ENCODE results near the gene SLC25A53. TPM values are rescaled to one million over a fixed set of nuclear protein-coding genes. Genes with fewer than 3 reads are reported as not detected.
"Not testable (repeated sequence)": the region's sequence is repeated elsewhere in the genome, so short reads cannot be mapped to it uniquely, and the experiment has no call there.

The SLC25A53 gene
- total RNA-seq, 2 experiments from 2014 or later, result 5.2 to 5.8 TPM

GRCh38 chrX:104110491-104111240 lies 46.1 kb downstream of the SLC25A53 start:
- H3K9me3 Mint-ChIP-seq, DNase-seq, H3K27me3 Mint-ChIP-seq: not testable (repeated sequence)
- peak overlapping the region; percentile 72 for H3K27ac Mint-ChIP-seq
- peak overlapping the region; percentile 90 for H3K4me3 Mint-ChIP-seq
- peaks cover 30% of the 10 kb centered on the region for H3K4me1 Mint-ChIP-seq
- peaks cover 11% of the 10 kb centered on the region for H3K36me3 Mint-ChIP-seq

GRCh38 chrX:104108955-104109354 lies 47.9 kb downstream of the SLC25A53 start:
- DNase-seq, result no peak
- Mint-ChIP-seq H3K4me3 (no peak overlapping the region), H3K9me3 (no peaks in the 10 kb centered on the region), H3K27ac (no peak overlapping the region), H3K27me3 (no peaks in the 10 kb centered on the region), H3K4me1 (peaks cover 26% of the 10 kb centered on the region), H3K36me3 (peaks cover 11% of the 10 kb centered on the region)

- peaks cover 10% of the 10 kb centered on the region for H3K36me3 Mint-ChIP-seq
- H3K9me3 Mint-ChIP-seq, result no peaks in the 10 kb centered on the region
- DNase-seq, result no peak
- H3K4me3 Mint-ChIP-seq, result no peak overlapping the region
- H3K27me3 Mint-ChIP-seq, result no peaks in the 10 kb centered on the region
- peaks cover 22% of the 10 kb centered on the region for H3K4me1 Mint-ChIP-seq
- H3K27ac Mint-ChIP-seq, result no peak overlapping the region
These were observed 51.2 kb downstream of the SLC25A53 start for GRCh38 chrX:104105330-104106262.

GRCh38 chrX:104104676-104105075 lies 52.1 kb downstream of the SLC25A53 start:
- Mint-ChIP-seq H3K27me3 (no peaks in the 10 kb centered on the region), H3K4me3 (no peak overlapping the region), H3K4me1 (peaks cover 16% of the 10 kb centered on the region), H3K9me3 (no peaks in the 10 kb centered on the region), H3K27ac (no peak overlapping the region), H3K36me3 (peaks cover 4% of the 10 kb centered on the region)
- DNase-seq, result no peak

- H3K9me3 Mint-ChIP-seq, result no peaks in the 10 kb centered on the region
- no peak overlapping the region for H3K4me3 Mint-ChIP-seq
- no peaks in the 10 kb centered on the region for H3K27me3 Mint-ChIP-seq
- DNase-seq, result no peak
- no peak overlapping the region for H3K27ac Mint-ChIP-seq
- H3K36me3 Mint-ChIP-seq, result no peaks in the 10 kb centered on the region
- H3K4me1 Mint-ChIP-seq, result peaks cover 6% of the 10 kb centered on the region
These were observed 57.9 kb downstream of the SLC25A53 start for GRCh38 chrX:104098919-104099318.

GRCh38 chrX:104098151-104098808 lies 58.5 kb downstream of the SLC25A53 start:
- Mint-ChIP-seq H3K9me3 (no peaks in the 10 kb centered on the region), H3K36me3 (no peaks in the 10 kb centered on the region), H3K27ac (no peak overlapping the region), H3K4me3 (no peak overlapping the region), H3K27me3 (no peaks in the 10 kb centered on the region), H3K4me1 (peaks cover 6% of the 10 kb centered on the region)
- peak; percentile 31 for DNase-seq

GRCh38 chrX:104085919-104086318 lies 70.9 kb downstream of the SLC25A53 start:
- peaks cover 8% of the 10 kb centered on the region for H3K27me3 Mint-ChIP-seq
- no peaks in the 10 kb centered on the region for H3K4me1 Mint-ChIP-seq
- no peak overlapping the region for H3K27ac Mint-ChIP-seq
- no peaks in the 10 kb centered on the region for H3K36me3 Mint-ChIP-seq
- H3K9me3 Mint-ChIP-seq, result no peaks in the 10 kb centered on the region
- DNase-seq, result no peak
- no peak overlapping the region for H3K4me3 Mint-ChIP-seq

- H3K27me3 Mint-ChIP-seq, result peaks cover 8% of the 10 kb centered on the region
- H3K27ac Mint-ChIP-seq, result no peak overlapping the region
- no peaks in the 10 kb centered on the region for H3K36me3 Mint-ChIP-seq
- H3K4me3 Mint-ChIP-seq, result no peak overlapping the region
- H3K4me1 Mint-ChIP-seq, result no peaks in the 10 kb centered on the region
- no peaks in the 10 kb centered on the region for H3K9me3 Mint-ChIP-seq
- DNase-seq, result no peak
These were observed 71.3 kb downstream of the SLC25A53 start for GRCh38 chrX:104085477-104085876.

GRCh38 chrX:104084534-104085277 lies 72.1 kb downstream of the SLC25A53 start:
- Mint-ChIP-seq H3K4me3 (no peak overlapping the region), H3K27ac (no peak overlapping the region), H3K27me3 (peaks cover 8% of the 10 kb centered on the region), H3K4me1 (no peaks in the 10 kb centered on the region), H3K36me3 (no peaks in the 10 kb centered on the region), H3K9me3 (no peaks in the 10 kb centered on the region)
- no peak for DNase-seq

GRCh38 chrX:104084063-104084462 lies 72.7 kb downstream of the SLC25A53 start:
- DNase-seq, result no peak
- H3K36me3 Mint-ChIP-seq, result no peaks in the 10 kb centered on the region
- H3K9me3 Mint-ChIP-seq, result no peaks in the 10 kb centered on the region
- no peak overlapping the region for H3K4me3 Mint-ChIP-seq
- H3K27me3 Mint-ChIP-seq, result peaks cover 8% of the 10 kb centered on the region
- no peak overlapping the region for H3K27ac Mint-ChIP-seq
- H3K4me1 Mint-ChIP-seq, result no peaks in the 10 kb centered on the region

- H3K4me3 Mint-ChIP-seq, H3K4me1 Mint-ChIP-seq, H3K36me3 Mint-ChIP-seq, DNase-seq, H3K27me3 Mint-ChIP-seq, H3K9me3 Mint-ChIP-seq, H3K27ac Mint-ChIP-seq: not testable (repeated sequence)
These were observed 79.0 kb downstream of the SLC25A53 start for GRCh38 chrX:104077854-104078253.

- not testable (repeated sequence) for H3K27ac Mint-ChIP-seq, H3K27me3 Mint-ChIP-seq, H3K9me3 Mint-ChIP-seq, H3K4me3 Mint-ChIP-seq, H3K4me1 Mint-ChIP-seq, H3K36me3 Mint-ChIP-seq, DNase-seq
These were observed 80.9 kb downstream of the SLC25A53 start, which contains the start of gene TMSB15C for GRCh38 chrX:104075778-104076445. Gene TMSB15C, minus strand, starts transcription at chrX:104076236.

GRCh38 chrX:104062636-104063035 lies 94.2 kb downstream of the SLC25A53 start:
- H3K27ac Mint-ChIP-seq, H3K9me3 Mint-ChIP-seq, H3K27me3 Mint-ChIP-seq, DNase-seq, H3K4me3 Mint-ChIP-seq, H3K36me3 Mint-ChIP-seq, H3K4me1 Mint-ChIP-seq: not testable (repeated sequence)

GRCh38 chrX:104054956-104055355 lies 101.9 kb downstream of the SLC25A53 start:
- not testable (repeated sequence) for H3K36me3 Mint-ChIP-seq, H3K27me3 Mint-ChIP-seq, H3K9me3 Mint-ChIP-seq, DNase-seq, H3K4me3 Mint-ChIP-seq, H3K27ac Mint-ChIP-seq, H3K4me1 Mint-ChIP-seq

Data from activated naive CD8-positive, alpha-beta T cell treated with anti-CD3 and anti-CD28 coated beads for 36 hours (primary cell).